OCI-LY3 (cell line): Measurements from ENCODE around the gene MEPE.

Source experiments
- H2AFZ ChIP-seq: fragments of 200-600, 300-600 bp; shearing (Covaris generic); 2 replicates; pipeline ENCODE4 v1.6.0; 2014; ENCODE audit warnings: antibody characterized with exemption, low read depth, low read length
- H3K27ac ChIP-seq: fragments of 200-600, 300-600 bp; sonication (generic); 2 replicates; pipeline ENCODE4 v1.5.1; 2014; ENCODE audit warnings: mild to moderate bottlenecking, low read length, moderate library complexity, mixed read lengths
- H3K27me3 ChIP-seq: fragments of 200-600, 300-600 bp; sonication (generic); 2 replicates; pipeline ENCODE4 v1.6.1; 2014; ENCODE audit warnings: low read depth, low read length, mixed read lengths
- H3K36me3 ChIP-seq: fragments of 200-600, 300-600 bp; sonication (generic); replicated peaks from 2 replicates; pipeline ENCODE3; 2014; ENCODE audit warnings: low read depth, low read length, mixed read lengths
- H3K4me1 ChIP-seq: fragments of 300-600, 200-600 bp; sonication (generic); 2 replicates; pipeline ENCODE4 v1.6.1; 2014; ENCODE audit warnings: low read length, mixed read lengths
- H3K4me2 ChIP-seq: fragments of 200-600, 300-600 bp; sonication (generic); 2 replicates; pipeline ENCODE4 v1.6.1; 2014; ENCODE audit warnings: low read length, mixed read lengths
- H3K4me3 ChIP-seq: fragments of 300-600, 200-600 bp; sonication (generic); 2 replicates; pipeline ENCODE4 v1.5.1; 2014; ENCODE audit warnings: antibody characterized with exemption, mild to moderate bottlenecking, low read length, moderate library complexity
- H3K79me2 ChIP-seq: fragments of 300-600, 200-600 bp; shearing (Covaris generic); 2 replicates; pipeline ENCODE4 v1.6.1; 2014; ENCODE audit warnings: mild to moderate bottlenecking, low read length, mixed read lengths
- H3K9ac ChIP-seq: fragments of 300-600, 200-600 bp; shearing (Covaris generic); 2 replicates; pipeline ENCODE4 v1.6.0; 2014; ENCODE audit warnings: mild to moderate bottlenecking, low read length, moderate library complexity
- H3K9me3 ChIP-seq: fragments of 200-600, 300-600 bp; shearing (Covaris generic); 2 replicates; pipeline ENCODE4 v1.6.1; 2014; ENCODE audit warnings: low read length, mixed read lengths; ENCODE audit not compliant: insufficient read depth
- H4K20me1 ChIP-seq: fragments of 200-600, 300-600 bp; sonication (generic); 2 replicates; pipeline ENCODE4 v1.6.1; 2016; ENCODE audit warnings: low read length, mixed read lengths; ENCODE audit not compliant: insufficient read depth
- CTCF ChIP-seq: fragments of 200-600, 300-600 bp; sonication (generic); IDR thresholded peaks from 2 replicates; pipeline ENCODE4 v1.5.1; 2014; ENCODE audit warnings: antibody characterized with exemption, low read length, low read depth
- EZH2phosphoT487 ChIP-seq: fragments of 200-600 bp; shearing (Covaris generic); IDR thresholded peaks from 2 replicates; pipeline ENCODE4 v1.6.1; 2018; ENCODE audit warnings: antibody characterized with exemption, mixed run types, low read depth

MEPE gene

GRCh38 chr4:87856816-87857215, 24.0 kb downstream of the MEPE start:
- Histone ChIP-seq H3K4me2 (no peak overlapping the region), H3K27me3 (peaks cover 4% of the 10 kb centered on the region), H3K9ac (no peak overlapping the region), H3K79me2 (no peaks in the 10 kb centered on the region), H3K4me3 (no peak overlapping the region), H3K36me3 (no peaks in the 10 kb centered on the region), H4K20me1 (no peaks in the 10 kb centered on the region), H3K27ac (no peak overlapping the region), H3K9me3 (no peaks in the 10 kb centered on the region), H2AFZ (no peak overlapping the region), H3K4me1 (peaks cover 5% of the 10 kb centered on the region; the same call in 1 of the 2 replicates)
- TF ChIP-seq EZH2phosphoT487, result no peak
- no peak for TF ChIP-seq CTCF

- H3K4me2 ChIP-seq, result no peak overlapping the region
- no peaks in the 10 kb centered on the region for H3K36me3 ChIP-seq
- no peaks in the 10 kb centered on the region for H3K9me3 ChIP-seq
- H3K27me3 ChIP-seq, result peaks cover 4% of the 10 kb centered on the region
- no peak overlapping the region for H3K9ac ChIP-seq
- H3K4me3 ChIP-seq, result no peak overlapping the region
- TF ChIP-seq CTCF (no peak), EZH2phosphoT487 (no peak)
- no peaks in the 10 kb centered on the region for H4K20me1 ChIP-seq
- no peaks in the 10 kb centered on the region for H3K79me2 ChIP-seq
- H3K27ac ChIP-seq, result no peak overlapping the region
- H2AFZ ChIP-seq, result no peak overlapping the region
- peaks cover 2% of the 10 kb centered on the region; the same call in 1 of the 2 replicates for H3K4me1 ChIP-seq
Observed at GRCh38 chr4:87857789-87858188, 25.0 kb downstream of the MEPE start.

GRCh38 chr4:87862236-87862635, 29.5 kb downstream of the MEPE start:
- Histone ChIP-seq H3K27ac (no peak overlapping the region), H3K4me2 (no peak overlapping the region), H2AFZ (no peak overlapping the region), H3K4me1 (no peaks in the 10 kb centered on the region), H4K20me1 (no peaks in the 10 kb centered on the region), H3K27me3 (peaks cover 9% of the 10 kb centered on the region), H3K4me3 (no peak overlapping the region), H3K9ac (no peak overlapping the region), H3K36me3 (no peaks in the 10 kb centered on the region), H3K79me2 (no peaks in the 10 kb centered on the region), H3K9me3 (no peaks in the 10 kb centered on the region)
- TF ChIP-seq EZH2phosphoT487 (no peak), CTCF (no peak)

- Histone ChIP-seq H3K4me3 (no peak overlapping the region), H3K36me3 (no peaks in the 10 kb centered on the region), H3K9me3 (no peaks in the 10 kb centered on the region), H3K79me2 (no peaks in the 10 kb centered on the region), H2AFZ (no peak overlapping the region), H3K27me3 (peaks cover 16% of the 10 kb centered on the region), H3K4me1 (no peaks in the 10 kb centered on the region), H3K9ac (no peak overlapping the region), H3K27ac (no peak overlapping the region), H3K4me2 (no peak overlapping the region), H4K20me1 (no peaks in the 10 kb centered on the region)
- no peak for TF ChIP-seq EZH2phosphoT487
- no peak for TF ChIP-seq CTCF
Observed at GRCh38 chr4:87863486-87863885, 30.7 kb downstream of the MEPE start.
